ENCODE data around the gene PTPRQ. TPM values are rescaled to one million over a fixed set of nuclear protein-coding genes. Genes with fewer than 3 reads are reported as not detected.

Gene PTPRQ
- total and polyA plus RNA-seq, 9 of the 15 experiments (the other 6 are each of a cell fraction or from before 2014, with no cell fraction given), result not detected

- TF ChIP-seq ZNF449 (CRISPR knock-in tag; IDR thresholded peaks at IDR 0.05), result no peak
- no peak for TF ChIP-seq MECOM (CRISPR knock-in tag; IDR thresholded peaks at IDR 0.05)
- no peak for TF ChIP-seq ZNF696 (CRISPR knock-in tag; conservative IDR thresholded peaks at IDR 0.05)
- TF ChIP-seq ELK1 (CRISPR knock-in tag; IDR thresholded peaks at IDR 0.05), result no peak
- TF ChIP-seq RBM39 (optimal IDR thresholded peaks at IDR 0.05; ENCODE audit: low read depth, low read length), result no peak
- TF ChIP-seq HCFC1 (IDR thresholded peaks at IDR 0.05; ENCODE audit: low read depth, low read length), result no peak
- no peak for TF ChIP-seq NUFIP1 (IDR thresholded peaks at IDR 0.05; ENCODE audit: partially characterized antibody)
- no peak for TF ChIP-seq TEAD2 (tag; IDR thresholded peaks at IDR 0.05)
These were observed 176.2 kb downstream of the PTPRQ start (continued) for GRCh38 chr12:80620281-80620680.

GRCh38 chr12:80622271-80622670 lies 178.2 kb downstream of the PTPRQ start:
- intact Hi-C loops (cut with micrococcal nuclease) (no loop called here), in situ Hi-C loops (cut with MboI) (no loop called here)
- no peak for DNase-seq (ENCODE audit: extremely low read depth in 1 of 4, low spot score in 3 of 4)
- no peak for ATAC-seq
- H3K4me2 ChIP-seq (ENCODE audit: insufficient read depth, low read length), result no peak overlapping the region
- no peak overlapping the region for H3K27ac ChIP-seq (ENCODE audit: extremely low read depth, low read depth, low read length)
- no peak overlapping the region for H3K4me3 ChIP-seq
- no peak overlapping the region for H3K9ac ChIP-seq (ENCODE audit: insufficient read depth in 1 of 2, low read depth in 2 of 2, low read length in 2 of 2)
- WGBS (ENCODE audit: insufficient coverage, low coverage, missing lambda C conversion rate), result 0% methylated on average over 1 of the region's 1 CpG
- H4K20me1 ChIP-seq (replicated peaks; ENCODE audit: control insufficient read depth, insufficient read depth, low read length), result no peaks in the 10 kb centered on the region
- no peak overlapping the region for H2AFZ ChIP-seq (ENCODE audit: low read depth, low read length)
- ChIA-PET POLR2A (no interaction called here), CTCF (ENCODE audit: low intra/inter-chr PET ratio) (no interaction called here)
- no peaks in the 10 kb centered on the region for H3K4me1 ChIP-seq (replicated peaks in 1 of 2; ENCODE audit: control insufficient read depth in 2 of 2, insufficient read depth in 2 of 2, low read length in 2 of 2)
- FAIRE-seq, result no peak
- no peaks in the 10 kb centered on the region for H3K27me3 ChIP-seq (ENCODE audit: control insufficient read depth in 2 of 2, insufficient read depth in 2 of 2, low read length in 2 of 2)
- H3K9me1 ChIP-seq (ENCODE audit: control insufficient read depth, insufficient read depth, low read length), result no peaks in the 10 kb centered on the region
- no peaks in the 10 kb centered on the region; the same call in 1 of the 2 replicates for H3K9me3 ChIP-seq (replicated peaks; ENCODE audit: control insufficient read depth, insufficient read depth, low read depth, low read length)
- H3K36me3 ChIP-seq (ENCODE audit: control insufficient read depth, insufficient read depth, low read length), result no peaks in the 10 kb centered on the region
- no peaks in the 10 kb centered on the region for H3K79me2 ChIP-seq (ENCODE audit: control insufficient read depth, insufficient read depth, low read length)
- no TSS peak for BruUV-seq (replicated peaks)
- TF ChIP-seq KLF10 (CRISPR knock-in tag; IDR thresholded peaks at IDR 0.05) (no peak), USF2 (CRISPR knock-in tag; IDR thresholded peaks at IDR 0.05) (no peak), CTCFL (IDR thresholded peaks at IDR 0.05; ENCODE audit: borderline replicate concordance, insufficient read depth, low read depth, low read length, poor library complexity, severe bottlenecking) (no peak), TSC22D4 (tag; IDR thresholded peaks at IDR 0.05) (no peak), HDAC1 (IDR thresholded peaks at IDR 0.05) (no peak), ZNF57 (CRISPR knock-in tag; IDR thresholded peaks at IDR 0.05) (no peak), ZNF121 (CRISPR knock-in tag; conservative IDR thresholded peaks at IDR 0.05) (no peak), VEZF1 (CRISPR knock-in tag; IDR thresholded peaks at IDR 0.05) (no peak)

Data from K562 (cell line).